DND-41 (cell line): Measurements from ENCODE around the gene COMMD9.

Source experiments
- CTCF ChIP-seq: IDR thresholded peaks from 2 replicates; pipeline ENCODE4 v1.5.1; 2012; ENCODE audit warnings: borderline replicate concordance, low read length, moderate library complexity, mild to moderate bottlenecking; ENCODE audit not compliant: poor library complexity, severe bottlenecking; ENCODE audit errors: extremely low read depth
- EZH2 ChIP-seq: IDR thresholded peaks from 3 replicates; pipeline ENCODE4 v1.6.1; 2012; ENCODE audit warnings: borderline replicate concordance, low read depth, mild to moderate bottlenecking, moderate library complexity, low read length, inconsistent platforms; ENCODE audit not compliant: severe bottlenecking

DNA sequence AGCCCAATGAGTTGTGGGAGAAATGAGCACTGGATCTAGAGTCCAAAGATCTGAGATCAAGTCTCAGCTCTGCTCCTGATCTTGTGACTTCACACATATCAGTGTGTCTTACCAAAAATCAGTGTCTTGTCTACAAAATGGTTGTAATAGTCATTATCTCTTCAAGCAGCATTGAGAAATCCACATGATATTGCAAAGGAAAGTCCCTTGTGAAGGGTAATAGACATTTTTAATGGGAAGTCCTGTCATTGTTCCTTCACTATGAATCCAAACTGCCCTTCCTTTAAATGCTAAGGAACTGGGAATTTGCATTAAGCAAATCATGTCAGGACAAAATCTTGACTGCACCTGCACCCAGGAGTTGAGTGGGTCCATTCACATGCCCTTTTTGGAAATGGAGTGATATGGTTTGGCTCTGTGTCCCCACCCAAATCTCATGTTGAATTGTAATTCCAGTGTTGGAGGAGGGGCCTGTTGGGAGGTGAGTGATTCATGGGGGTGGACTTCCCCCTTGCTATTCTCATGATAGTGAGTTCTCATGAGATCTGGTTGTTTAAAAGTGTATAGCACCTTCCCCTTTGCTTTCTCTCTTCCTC lies 51.1 kb downstream of the COMMD9 start:
- TF ChIP-seq CTCF, result no peak
- TF ChIP-seq EZH2, result no peak
